Measurements from ENCODE around the gene ELMOD3.

DNA sequence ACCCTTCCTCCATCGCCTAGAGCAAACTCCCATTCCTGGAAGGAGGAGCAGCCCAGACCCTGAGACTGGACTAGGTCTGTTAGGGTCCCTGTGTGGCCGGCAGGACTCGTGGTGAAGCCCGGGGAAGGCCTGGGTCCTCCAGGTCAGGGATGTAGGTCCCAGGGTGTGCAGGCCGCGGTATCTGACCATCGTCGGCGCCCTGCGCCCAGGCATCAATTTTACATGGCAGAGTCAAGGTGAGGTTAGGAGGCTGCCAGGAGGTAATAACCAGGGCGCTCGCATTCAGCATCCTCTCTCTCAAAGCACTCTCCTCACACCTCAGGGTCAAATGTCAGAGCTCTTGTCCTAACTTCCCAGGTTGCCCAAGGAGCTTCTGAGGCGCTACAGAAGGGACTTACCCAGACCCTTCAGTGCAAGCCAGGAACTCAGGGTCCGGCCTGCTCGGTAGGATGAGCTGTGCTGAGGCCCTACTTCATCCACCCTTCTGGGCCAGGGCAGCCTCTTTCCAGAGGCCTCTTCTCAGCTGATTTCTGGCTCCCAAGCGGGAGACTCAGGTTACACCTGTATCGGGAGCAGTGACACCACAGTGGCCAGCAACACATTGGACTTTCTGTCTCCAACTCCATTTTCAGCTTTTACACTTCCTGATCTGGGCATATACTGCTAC lies 64.6 kb downstream of the ELMOD3 start:
- TF ChIP-seq, protein P1, sequence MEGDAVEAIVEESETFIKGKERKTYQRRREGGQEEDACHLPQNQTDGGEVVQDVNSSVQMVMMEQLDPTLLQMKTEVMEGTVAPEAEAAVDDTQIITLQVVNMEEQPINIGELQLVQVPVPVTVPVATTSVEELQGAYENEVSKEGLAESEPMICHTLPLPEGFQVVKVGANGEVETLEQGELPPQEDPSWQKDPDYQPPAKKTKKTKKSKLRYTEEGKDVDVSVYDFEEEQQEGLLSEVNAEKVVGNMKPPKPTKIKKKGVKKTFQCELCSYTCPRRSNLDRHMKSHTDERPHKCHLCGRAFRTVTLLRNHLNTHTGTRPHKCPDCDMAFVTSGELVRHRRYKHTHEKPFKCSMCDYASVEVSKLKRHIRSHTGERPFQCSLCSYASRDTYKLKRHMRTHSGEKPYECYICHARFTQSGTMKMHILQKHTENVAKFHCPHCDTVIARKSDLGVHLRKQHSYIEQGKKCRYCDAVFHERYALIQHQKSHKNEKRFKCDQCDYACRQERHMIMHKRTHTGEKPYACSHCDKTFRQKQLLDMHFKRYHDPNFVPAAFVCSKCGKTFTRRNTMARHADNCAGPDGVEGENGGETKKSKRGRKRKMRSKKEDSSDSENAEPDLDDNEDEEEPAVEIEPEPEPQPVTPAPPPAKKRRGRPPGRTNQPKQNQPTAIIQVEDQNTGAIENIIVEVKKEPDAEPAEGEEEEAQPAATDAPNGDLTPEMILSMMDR (IDR thresholded peaks at IDR 0.05), result no peak
- TF ChIP-seq EP300 (IDR thresholded peaks at IDR 0.05) (no peak), POLR2AphosphoS5 (IDR thresholded peaks at IDR 0.05) (no peak), POLR2A (IDR thresholded peaks at IDR 0.05) (no peak)

Measured in suprapubic skin (tissue), 4 donors.